Ovary (tissue), 9 donors: ENCODE results near the gene MYB. TPM values are rescaled to one million over a fixed set of nuclear protein-coding genes. Genes with fewer than 3 reads are reported as not detected.

ENCODE experiments used
- DNase-seq, 5 donors: peaks; one replicate each; pipeline ENCODE4 v3.0.0-alpha.2; 2019 to 2020
- H3K27ac ChIP-seq, 2 donors: fragments of 200-600 bp; one replicate each; pipeline versions ENCODE4 v1.5.1 to v1.8.0; 2019 to 2022
- H3K27me3 ChIP-seq: fragments of 200-600 bp; one replicate; pipeline ENCODE4 v1.8.0; 2022
- H3K36me3 ChIP-seq: fragments of 200-600 bp; sonication (generic); one replicate; pipeline ENCODE4 v1.5.1; 2019
- H3K4me1 ChIP-seq: one replicate; pipeline ENCODE4 v1.8.1; 2013; ENCODE audit warnings: mild to moderate bottlenecking, moderate library complexity; ENCODE audit not compliant: insufficient read depth
- H3K4me3 ChIP-seq: fragments of 200-600 bp; sonication (generic); one replicate; pipeline ENCODE4 v1.5.1; 2017
- H3K9me3 ChIP-seq, 2 donors: fragments of 200-600 bp in 1 of 2; sonication (generic) in 1 of 2; one replicate each; pipeline versions ENCODE4 v1.5.1 to v1.8.1; 2013 to 2019; ENCODE audit warnings: mild to moderate bottlenecking in 1 of 2, moderate library complexity in 1 of 2
- CTCF ChIP-seq, 3 donors: fragments of 450-650 bp in 2 of 3; fragments of 200-600 bp in 1 of 3; IDR thresholded peaks; one replicate each; pipeline versions ENCODE4 v1.5.1 to v1.8.0; 2016 to 2022; ENCODE audit warnings: antibody characterized with exemption in 3 of 3, mild to moderate bottlenecking in 1 of 3
- EP300 ChIP-seq: sonication (generic); formaldehyde crosslinking; IDR thresholded peaks from one replicate; pipeline ENCODE4 v1.6.1; 2017; ENCODE audit warnings: antibody characterized with exemption
- POLR2A ChIP-seq: fragments of 450-650 bp; IDR thresholded peaks from one replicate; pipeline ENCODE4 v1.6.1; 2017; ENCODE audit warnings: antibody characterized with exemption, mild to moderate bottlenecking, moderate library complexity
- WGBS, 3 donors: extraction: QIAGEN DNeasy Blood & Tissue Kit in 1 of 3; methylation state at CpG; one replicate each; pipeline versions ENCODE4 v1.1.5 to v1.1.7; 2013 to 2017; 5-methylcytosine and 5-hydroxymethylcytosine counted together
- intact Hi-C, 4 donors: fragments of 100-400 bp; cut with DNase I; formaldehyde crosslinking; loops; one replicate each; pipeline versions ENCODE4 v1.11.0 to v1.15.1; 2022 to 2023
- polyA plus RNA-seq, 2 donors: library from polyadenylated mRNA; stranded (reverse); fragments of 200-250 nt in 1 of 2; fragments of 350-450 nt in 1 of 2; fragmentation: Illumina TruSeq in 1 of 2; extraction: RNeasy Lipid Tissue Mini Kit (QIAGEN cat#74804) in 1 of 2; gene quantifications; one replicate each; pipeline ENCODE4 v1.2.3, GENCODE V29; 2013 to 2014
- total RNA-seq, 7 donors: library from RNA; depleted of rRNA in 2 of 7; stranded (reverse); fragments of >200 nt in 2 of 7; fragmentation: NEBNext Ultra II Directional in 3 of 7; extraction: Animal tissue kit (Norgen Biotek cat#: 25700) in 3 of 7; gene quantifications; one replicate each; pipeline versions ENCODE4 v1.1.0 to v1.2.4, GENCODE V29; 2016 to 2023
- donor health status: DM: no; HTN: no; CAD: no; lungs with moderate emphysema.
- donor health status: DM: no; HTN: no; CAD: no.
- donor health status: Bipolar disorder and iron deficiency.
- donor health status: DM: yes; HTN: yes; CAD: no.
- donor health status: DM: no; HTN: no; CAD: no.
- donor health status: DM: yes; HTN: yes; CAD: no.

MYB gene
- total and polyA plus RNA-seq, 9 donors: 0.07 to 7.0 (median 1.0) TPM; not detected in 2

- H3K4me1 ChIP-seq: no peaks in the 10 kb centered on the region
- intact Hi-C loops: no loop called here
- H3K27me3 ChIP-seq: no peaks in the 10 kb centered on the region
- no peak for DNase-seq
- H3K36me3 ChIP-seq: no peaks in the 10 kb centered on the region
- TF ChIP-seq EP300 (no peak), POLR2A (no peak), CTCF (IDR thresholded peaks at IDR 0.05) (no peak)
- H3K27ac ChIP-seq: no peak overlapping the region
- no peak overlapping the region for H3K4me3 ChIP-seq
- WGBS, 3 donors: 66 to 70% (median 67%) methylated on average over 3 of the region's 3 CpGs
- no peaks in the 10 kb centered on the region for H3K9me3 ChIP-seq
Observed at GRCh38 chr6:135221042-135221441, 39.9 kb downstream of the MYB start.

GRCh38 chr6:135221505-135221904 lies 40.4 kb downstream of the MYB start:
- Histone ChIP-seq H3K4me1 (no peaks in the 10 kb centered on the region), H3K9me3 (no peaks in the 10 kb centered on the region), H3K27me3 (no peaks in the 10 kb centered on the region), H3K27ac (no peak overlapping the region), H3K36me3 (no peaks in the 10 kb centered on the region), H3K4me3 (no peak overlapping the region)
- no peak for TF ChIP-seq CTCF (IDR thresholded peaks at IDR 0.05)
- no peak for TF ChIP-seq EP300
- no peak for TF ChIP-seq POLR2A
- 81 to 88% (median 87%) methylated on average over 1 of the region's 1 CpG for WGBS, 3 donors
- intact Hi-C loops: no loop called here
- DNase-seq: no peak

- Histone ChIP-seq H3K27ac (no peak overlapping the region), H3K27me3 (no peaks in the 10 kb centered on the region), H3K4me1 (no peaks in the 10 kb centered on the region), H3K9me3 (no peaks in the 10 kb centered on the region), H3K36me3 (no peaks in the 10 kb centered on the region), H3K4me3 (no peak overlapping the region)
- no peak for DNase-seq
- WGBS, 3 donors: 87 to 91% (median 88%) methylated on average over 5 of the region's 5 CpGs
- intact Hi-C loops: no loop called here
- TF ChIP-seq EP300 (no peak), CTCF (IDR thresholded peaks at IDR 0.05) (no peak), POLR2A (no peak)
Observed at GRCh38 chr6:135222623-135223022, 41.5 kb downstream of the MYB start.

- no peak overlapping the region for H3K27ac ChIP-seq
- peaks cover 0 to 2% of the 10 kb centered on the region in 2 donors for H3K9me3 ChIP-seq
- H3K4me3 ChIP-seq: no peak overlapping the region
- DNase-seq: no peak
- TF ChIP-seq POLR2A: no peak
- no peak for TF ChIP-seq CTCF (IDR thresholded peaks at IDR 0.05)
- no peak for TF ChIP-seq EP300
- H3K36me3 ChIP-seq: no peaks in the 10 kb centered on the region
- intact Hi-C loops: no loop called here
- WGBS, 3 donors: 76 to 81% (median 81%) methylated on average over 6 of the region's 6 CpGs
- H3K4me1 ChIP-seq: no peaks in the 10 kb centered on the region
- no peaks in the 10 kb centered on the region for H3K27me3 ChIP-seq
Observed at GRCh38 chr6:135224037-135224647, 43.0 kb downstream of the MYB start.
